Activated CD8-positive, alpha-beta memory T cell treated with anti-CD3 and anti-CD28 coated beads, Interleukin-2, amount 10 ng/mL, durations not matched to agents 7 days and 5 days (primary cell): ENCODE results near the gene METTL24. TPM values are rescaled to one million over a fixed set of nuclear protein-coding genes. Genes with fewer than 3 reads are reported as not detected.
"Not testable (repeated sequence)": the region's sequence is repeated elsewhere in the genome, so short reads cannot be mapped to it uniquely, and the experiment has no call there.

Experiments
- ATAC-seq: fragments of 150-1000 bp; cut with Tn5 transposase; one replicate; pipeline ENCODE4 v1.10.0; 2021; ENCODE audit warnings: moderate library complexity
- CTCF ChIA-PET: fragments of 350-600 bp; sonication (Branson Sonifier 250); formaldehyde crosslinking; loops from one replicate; lab custom pipeline; 2021; ENCODE audit warnings: antibody characterized with exemption; lab: Charles Lee
- DNase-seq: peaks from one replicate; pipeline ENCODE4 v3.0.0-alpha.2; 2020
- H3K27ac Mint-ChIP-seq: one replicate; pipeline ENCODE4 v1.8.0; 2021; ENCODE audit warnings: mild to moderate bottlenecking, mixed read lengths
- H3K27me3 Mint-ChIP-seq: one replicate; pipeline ENCODE4 v1.8.0; 2021; ENCODE audit warnings: mixed read lengths
- H3K36me3 Mint-ChIP-seq: one replicate; pipeline ENCODE4 v1.8.0; 2021; ENCODE audit warnings: mild to moderate bottlenecking, mixed read lengths
- H3K4me1 Mint-ChIP-seq: one replicate; pipeline ENCODE4 v1.8.0; 2021; ENCODE audit warnings: mixed read lengths
- H3K4me3 Mint-ChIP-seq: one replicate; pipeline ENCODE4 v1.8.0; 2021; ENCODE audit warnings: mild to moderate bottlenecking, moderate library complexity, mixed read lengths
- H3K9me3 Mint-ChIP-seq: one replicate; pipeline ENCODE4 v1.8.0; 2022; ENCODE audit warnings: low read depth, mixed read lengths
- total RNA-seq, 2 experiments: library from RNA; stranded (reverse); gene quantifications; one replicate each; pipeline ENCODE4 v1.2.3, GENCODE V29; 2021

The METTL24 gene
- total RNA-seq, 2 experiments from 2014 or later: not detected

- DNase-seq, H3K4me1 Mint-ChIP-seq, H3K4me3 Mint-ChIP-seq, H3K27ac Mint-ChIP-seq, H3K36me3 Mint-ChIP-seq, ATAC-seq, CTCF ChIA-PET, H3K9me3 Mint-ChIP-seq: not testable (repeated sequence)
- peaks cover 21% of the 10 kb centered on the region for H3K27me3 Mint-ChIP-seq
Observed at GRCh38 chr6:110309432-110309831, 48.7 kb downstream of the METTL24 start.

GRCh38 chr6:110307368-110307767, 50.8 kb downstream of the METTL24 start:
- Mint-ChIP-seq H3K36me3 (no peaks in the 10 kb centered on the region), H3K27me3 (peaks cover 11% of the 10 kb centered on the region), H3K9me3 (peaks cover 3% of the 10 kb centered on the region), H3K4me1 (peaks cover 3% of the 10 kb centered on the region), H3K27ac (no peak overlapping the region), H3K4me3 (no peak overlapping the region)
- CTCF ChIA-PET: no interaction called here
- DNase-seq (no peak), ATAC-seq (no peak)

GRCh38 chr6:110305832-110306231, 52.3 kb downstream of the METTL24 start:
- H3K9me3 Mint-ChIP-seq, DNase-seq, H3K27ac Mint-ChIP-seq, ATAC-seq, H3K4me3 Mint-ChIP-seq, CTCF ChIA-PET, H3K4me1 Mint-ChIP-seq, H3K27me3 Mint-ChIP-seq, H3K36me3 Mint-ChIP-seq: not testable (repeated sequence)

GRCh38 chr6:110303692-110304091, 54.5 kb downstream of the METTL24 start:
- H3K4me3 Mint-ChIP-seq, CTCF ChIA-PET, H3K27ac Mint-ChIP-seq, H3K9me3 Mint-ChIP-seq, H3K36me3 Mint-ChIP-seq, DNase-seq, H3K4me1 Mint-ChIP-seq, H3K27me3 Mint-ChIP-seq, ATAC-seq: not testable (repeated sequence)

- ATAC-seq (no peak), DNase-seq (no peak)
- H3K36me3 Mint-ChIP-seq: no peaks in the 10 kb centered on the region
- peaks cover 19% of the 10 kb centered on the region for H3K4me1 Mint-ChIP-seq
- no peaks in the 10 kb centered on the region for H3K9me3 Mint-ChIP-seq
- CTCF ChIA-PET: no interaction called here
- H3K27me3 Mint-ChIP-seq: peaks cover 32% of the 10 kb centered on the region
- H3K27ac Mint-ChIP-seq: peak overlapping the region; percentile 28
- peak overlapping the region; percentile 20 for H3K4me3 Mint-ChIP-seq
Observed at GRCh38 chr6:110298916-110299315, 59.2 kb downstream of the METTL24 start.

GRCh38 chr6:110298411-110298810, 59.7 kb downstream of the METTL24 start:
- Mint-ChIP-seq H3K9me3 (no peaks in the 10 kb centered on the region), H3K27ac (no peak overlapping the region), H3K27me3 (peaks cover 35% of the 10 kb centered on the region), H3K4me3 (no peak overlapping the region), H3K4me1 (peaks cover 19% of the 10 kb centered on the region), H3K36me3 (no peaks in the 10 kb centered on the region)
- DNase-seq (no peak), ATAC-seq (no peak)
- CTCF ChIA-PET: no interaction called here

GRCh38 chr6:110296241-110297025, 61.7 kb downstream of the METTL24 start:
- Mint-ChIP-seq H3K4me3 (peak overlapping the region; percentile 64), H3K36me3 (no peaks in the 10 kb centered on the region), H3K9me3 (no peaks in the 10 kb centered on the region), H3K27me3 (peaks cover 45% of the 10 kb centered on the region), H3K27ac (peak overlapping the region; percentile 74), H3K4me1 (peaks cover 19% of the 10 kb centered on the region)
- peak; percentile 57 for ATAC-seq
- CTCF ChIA-PET: interaction anchor here (0.7 to 1.0 kb wide), 2 partner anchors 39 to 93 kb away, joined by 3 read pairs; no protein-coding TSS in a partner anchor
- peak; percentile 54 for DNase-seq

- ATAC-seq: no peak
- no peaks in the 10 kb centered on the region for H3K9me3 Mint-ChIP-seq
- CTCF ChIA-PET: interaction anchor here (0.7 kb wide), 1 partner anchor 40 kb away, joined by 3 read pairs; no protein-coding TSS in a partner anchor
- no peaks in the 10 kb centered on the region for H3K36me3 Mint-ChIP-seq
- no peak overlapping the region for H3K4me3 Mint-ChIP-seq
- peaks cover 19% of the 10 kb centered on the region for H3K4me1 Mint-ChIP-seq
- peak overlapping the region; percentile 63 for H3K27ac Mint-ChIP-seq
- H3K27me3 Mint-ChIP-seq: peaks cover 48% of the 10 kb centered on the region
- no peak for DNase-seq
Observed at GRCh38 chr6:110295451-110296165, 62.5 kb downstream of the METTL24 start.

- no peak overlapping the region for H3K4me3 Mint-ChIP-seq
- peaks cover 33% of the 10 kb centered on the region for H3K27me3 Mint-ChIP-seq
- H3K36me3 Mint-ChIP-seq: no peaks in the 10 kb centered on the region
- H3K4me1 Mint-ChIP-seq: no peaks in the 10 kb centered on the region
- no peak overlapping the region for H3K27ac Mint-ChIP-seq
- no peak for DNase-seq
- CTCF ChIA-PET: no interaction called here
- H3K9me3 Mint-ChIP-seq: no peaks in the 10 kb centered on the region
- ATAC-seq: no peak
Observed at GRCh38 chr6:110287462-110288341, 70.4 kb downstream of the METTL24 start.

GRCh38 chr6:110285306-110286060, 72.7 kb downstream of the METTL24 start:
- CTCF ChIA-PET: no interaction called here
- DNase-seq (no peak), ATAC-seq (no peak)
- H3K9me3 Mint-ChIP-seq: no peaks in the 10 kb centered on the region
- H3K27ac Mint-ChIP-seq: no peak overlapping the region
- no peak overlapping the region for H3K4me3 Mint-ChIP-seq
- H3K27me3 Mint-ChIP-seq: peaks cover 25% of the 10 kb centered on the region
- H3K36me3 Mint-ChIP-seq: no peaks in the 10 kb centered on the region
- no peaks in the 10 kb centered on the region for H3K4me1 Mint-ChIP-seq

- Mint-ChIP-seq H3K4me1 (no peaks in the 10 kb centered on the region), H3K36me3 (no peaks in the 10 kb centered on the region), H3K4me3 (no peak overlapping the region), H3K27me3 (peaks cover 23% of the 10 kb centered on the region), H3K27ac (no peak overlapping the region), H3K9me3 (peaks cover under 1% of the 10 kb centered on the region)
- DNase-seq (no peak), ATAC-seq (no peak)
- CTCF ChIA-PET: no interaction called here
Observed at GRCh38 chr6:110284855-110285254, 73.3 kb downstream of the METTL24 start.

- Mint-ChIP-seq H3K4me3 (no peak overlapping the region), H3K4me1 (no peaks in the 10 kb centered on the region), H3K27ac (no peak overlapping the region), H3K27me3 (peaks cover 19% of the 10 kb centered on the region), H3K36me3 (no peaks in the 10 kb centered on the region), H3K9me3 (peaks cover 3% of the 10 kb centered on the region)
- ATAC-seq: no peak
- no peak for DNase-seq
- CTCF ChIA-PET: no interaction called here
Observed at GRCh38 chr6:110283657-110284056, 74.5 kb downstream of the METTL24 start.

GRCh38 chr6:110282412-110282811, 75.7 kb downstream of the METTL24 start:
- Mint-ChIP-seq H3K36me3 (no peaks in the 10 kb centered on the region), H3K4me3 (no peak overlapping the region), H3K27ac (no peak overlapping the region), H3K4me1 (no peaks in the 10 kb centered on the region), H3K27me3 (peaks cover 16% of the 10 kb centered on the region), H3K9me3 (peaks cover 3% of the 10 kb centered on the region)
- DNase-seq: no peak
- CTCF ChIA-PET: no interaction called here
- ATAC-seq: no peak
